Fibroblast of mammary gland (primary cell): ENCODE measurements around the gene REX1BD.

ENCODE experiments used
- DNase-seq: peaks from one replicate; pipeline ENCODE4 v3.0.0-alpha.2; 2010; ENCODE audit warnings: low read depth
- H3K4me3 ChIP-seq: 2 replicates; pipeline ENCODE4 v1.5.1; 2011; ENCODE audit warnings: low read depth, mild to moderate bottlenecking, low read length, moderate library complexity; ENCODE audit not compliant: control insufficient read depth
- CTCF ChIP-seq: conservative IDR thresholded peaks from 2 replicates; pipeline ENCODE4 v1.5.1; 2011; ENCODE audit warnings: low read depth, low read length, inconsistent platforms; ENCODE audit not compliant: control insufficient read depth, insufficient read depth

Gene REX1BD

DNA sequence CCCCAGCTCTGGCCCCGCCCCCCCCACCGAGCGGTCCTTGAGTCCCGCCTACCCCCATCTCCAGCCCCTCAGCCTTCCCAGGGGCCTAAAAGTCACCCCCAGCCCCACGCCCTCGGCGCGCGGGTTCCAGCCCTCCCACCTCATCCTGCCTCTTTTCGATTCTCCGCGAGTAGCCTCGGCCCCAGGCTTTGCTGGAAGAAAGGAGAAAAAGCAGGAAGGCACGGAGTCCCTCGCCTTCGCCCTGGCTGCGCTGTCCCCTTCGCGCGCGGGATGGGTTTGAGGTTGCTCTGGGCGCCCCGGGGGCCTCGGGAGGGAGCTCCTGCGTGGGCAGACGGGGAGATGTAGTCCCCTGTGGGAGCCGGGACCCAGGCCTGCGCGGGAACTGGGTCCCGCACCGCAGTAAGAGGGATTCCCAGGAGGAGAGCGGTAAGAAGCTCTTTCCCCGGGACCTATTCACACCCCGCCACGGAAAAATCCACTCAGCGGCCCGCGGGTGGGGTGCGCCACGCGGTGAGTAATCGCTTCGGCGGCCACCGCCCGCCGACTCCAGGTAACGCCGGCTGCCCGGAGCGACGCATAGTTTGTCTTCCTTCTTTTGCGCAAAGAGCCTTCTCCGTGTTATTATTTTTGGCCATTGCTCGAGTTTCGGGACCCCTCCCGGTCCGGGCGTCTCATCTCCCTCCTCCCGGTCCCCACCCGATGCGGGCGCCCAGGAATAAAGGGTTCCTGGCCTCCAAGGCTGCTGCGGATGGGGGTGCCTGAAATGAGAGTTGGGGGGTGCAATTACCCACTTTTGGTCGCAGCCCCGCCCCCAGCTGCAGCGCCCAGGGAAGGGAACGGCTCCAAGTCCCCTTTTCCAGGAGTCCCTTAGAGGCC, 18.9 kb downstream of the REX1BD start:
- DNase-seq, result no peak
- TF ChIP-seq CTCF, result no peak
- H3K4me3 ChIP-seq, result no peak overlapping the region

- no peak for TF ChIP-seq CTCF
- no peak overlapping the region for H3K4me3 ChIP-seq
- no peak for DNase-seq
These were observed 19.7 kb downstream of the REX1BD start for GRCh38 chr19:18608102-18608804.

GRCh38 chr19:18608805-18609716, 20.5 kb downstream of the REX1BD start:
- no peak for DNase-seq
- no peak overlapping the region for H3K4me3 ChIP-seq
- no peak for TF ChIP-seq CTCF

GRCh38 chr19:18609717-18610051, 21.1 kb downstream of the REX1BD start:
- TF ChIP-seq CTCF, result no peak
- no peak for DNase-seq
- no peak overlapping the region for H3K4me3 ChIP-seq

DNA sequence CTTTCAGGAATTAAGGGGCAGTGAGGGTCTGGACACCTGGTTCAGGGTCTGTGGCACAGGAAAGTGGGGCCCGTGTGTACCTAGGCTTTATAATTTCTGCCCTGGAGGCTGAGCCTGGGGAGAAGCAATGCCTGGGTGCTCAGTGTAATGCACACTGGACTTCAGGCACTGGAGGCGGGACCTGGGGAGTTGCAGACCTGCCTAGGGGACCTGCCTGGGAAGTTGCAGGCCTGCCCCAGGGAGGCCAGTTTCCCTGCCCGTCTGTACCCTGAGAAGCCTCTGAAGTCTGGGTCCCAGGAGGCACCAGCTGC, 21.6 kb downstream of the REX1BD start:
- TF ChIP-seq CTCF, result no peak
- DNase-seq, result no peak
- no peak overlapping the region for H3K4me3 ChIP-seq

GRCh38 chr19:18610556-18611326, 22.1 kb downstream of the REX1BD start:
- H3K4me3 ChIP-seq, result no peak overlapping the region
- no peak for DNase-seq
- no peak for TF ChIP-seq CTCF
